M059J (cell line): ENCODE results near the gene MAP3K1. TPM values are rescaled to one million over a fixed set of nuclear protein-coding genes. Genes with fewer than 3 reads are reported as not detected.

Experiments
- DNase-seq: peaks from one replicate; pipeline ENCODE4 v3.0.0-alpha.2; 2012; ENCODE audit warnings: low read depth
- total RNA-seq: library from RNA; depleted of rRNA; stranded (reverse); fragments of >200 nt; shearing (Covaris generic); gene quantifications from 2 replicates; pipeline ENCODE4 v1.2.3, GENCODE V29; 2014

Gene MAP3K1
- total RNA-seq, 1 experiment from 2014 or later, result 15.4 TPM

GRCh38 chr5:56848206-56848605 is 32.9 kb downstream of the MAP3K1 start:
- DNase-seq, result no peak

DNA sequence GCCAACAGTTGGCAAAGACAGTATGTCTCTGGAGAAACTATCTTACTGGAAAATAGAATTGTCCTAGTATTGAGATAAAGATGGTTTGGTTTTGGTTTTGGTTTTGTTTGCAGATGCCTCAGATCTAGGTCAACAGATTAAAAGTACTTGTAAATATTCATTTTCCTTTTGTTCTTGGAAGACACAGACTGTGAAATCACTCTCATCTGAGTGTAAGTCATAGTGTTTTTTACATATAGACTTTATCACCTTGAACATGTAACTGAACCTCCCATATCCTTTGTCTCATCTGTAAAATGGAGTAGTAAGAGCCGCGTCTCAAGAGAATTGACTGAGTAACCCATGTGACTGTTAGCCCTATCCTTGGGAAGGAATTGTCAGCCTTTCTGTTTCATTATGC is 34.3 kb downstream of the MAP3K1 start:
- DNase-seq, result no peak

- no peak for DNase-seq
These were observed 35.1 kb downstream of the MAP3K1 start for GRCh38 chr5:56850423-56850822.

- DNase-seq, result peak; percentile 23
These were observed 36.1 kb downstream of the MAP3K1 start for GRCh38 chr5:56851258-56851941.

GRCh38 chr5:56852228-56853000 is 37.1 kb downstream of the MAP3K1 start:
- DNase-seq, result peak; percentile 72

DNA sequence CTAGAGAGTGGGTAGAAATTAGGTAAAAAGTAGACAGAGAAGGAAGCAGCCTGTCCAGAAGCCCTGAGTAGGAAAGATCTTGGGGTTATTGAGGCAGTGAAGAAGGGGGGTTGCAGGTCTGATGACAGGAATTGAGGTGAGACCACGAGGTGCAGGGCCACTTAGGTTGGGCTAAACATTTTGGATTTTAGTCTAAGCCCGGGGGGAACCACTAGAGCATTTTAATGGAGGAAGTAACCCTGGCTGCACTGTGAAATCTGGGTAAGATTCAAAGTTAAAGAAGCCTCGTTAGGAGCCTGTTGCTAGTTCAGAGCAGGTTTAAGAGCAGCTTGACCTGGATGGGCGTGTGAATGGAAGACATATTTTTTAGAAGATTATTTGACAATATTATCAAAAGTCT is 38.3 kb downstream of the MAP3K1 start:
- no peak for DNase-seq

GRCh38 chr5:56854920-56855319 is 39.6 kb downstream of the MAP3K1 start:
- DNase-seq, result no peak

- no peak for DNase-seq
These were observed 41.3 kb downstream of the MAP3K1 start for GRCh38 chr5:56856541-56857178.

DNA sequence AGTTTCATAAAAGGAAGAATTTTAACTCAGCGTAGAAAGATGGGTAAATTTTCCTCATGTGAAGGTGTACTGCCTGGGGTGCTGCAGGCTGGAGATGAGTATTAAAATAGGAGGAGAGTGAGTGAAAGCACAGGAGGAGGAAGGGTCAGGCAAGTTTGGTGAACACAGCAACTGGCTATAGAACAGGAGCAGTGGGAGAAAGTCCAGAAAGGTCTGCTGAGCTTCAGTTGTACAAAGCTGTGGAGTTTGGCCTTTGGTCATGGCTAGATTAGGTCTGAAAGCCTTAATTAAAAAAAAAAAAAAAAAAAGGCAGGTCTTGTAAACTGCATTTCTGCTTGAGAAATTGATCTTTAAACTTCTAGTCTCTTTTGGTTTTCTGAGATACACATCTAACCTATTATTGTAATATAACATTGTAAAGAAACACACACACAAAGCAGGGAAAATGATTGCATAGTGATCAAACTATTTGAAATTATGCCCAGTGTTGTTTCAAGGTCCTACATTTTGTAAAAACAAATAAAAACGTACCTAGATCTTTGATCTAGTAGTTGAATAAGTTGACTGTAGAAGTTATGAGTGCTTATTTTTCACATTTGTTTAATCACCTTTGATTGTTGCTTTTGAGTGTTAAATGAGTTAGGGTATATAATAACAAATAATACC is 43.6 kb downstream of the MAP3K1 start:
- DNase-seq, result no peak

GRCh38 chr5:56861893-56862485 is 46.6 kb downstream of the MAP3K1 start:
- DNase-seq, result no peak

DNA sequence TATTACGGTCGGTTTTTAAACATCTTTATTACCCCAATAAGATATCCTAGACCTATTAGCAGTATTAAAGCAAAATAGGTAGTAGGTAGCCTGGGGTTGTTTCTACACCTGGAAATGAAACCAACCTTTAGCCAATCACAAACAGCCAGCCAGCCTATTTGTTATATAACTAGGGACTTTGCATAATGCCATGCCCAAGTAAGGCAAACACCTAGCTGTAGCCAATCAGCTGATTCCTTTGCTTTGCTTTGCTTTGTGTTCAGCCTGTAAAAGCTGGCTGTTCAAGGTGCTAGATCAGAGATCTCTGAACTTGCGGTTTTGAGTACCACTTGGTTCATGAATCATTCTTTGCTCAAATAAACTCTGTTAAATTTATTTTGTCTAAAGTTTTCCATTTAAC is 47.6 kb downstream of the MAP3K1 start:
- peak; percentile 32 for DNase-seq

DNA sequence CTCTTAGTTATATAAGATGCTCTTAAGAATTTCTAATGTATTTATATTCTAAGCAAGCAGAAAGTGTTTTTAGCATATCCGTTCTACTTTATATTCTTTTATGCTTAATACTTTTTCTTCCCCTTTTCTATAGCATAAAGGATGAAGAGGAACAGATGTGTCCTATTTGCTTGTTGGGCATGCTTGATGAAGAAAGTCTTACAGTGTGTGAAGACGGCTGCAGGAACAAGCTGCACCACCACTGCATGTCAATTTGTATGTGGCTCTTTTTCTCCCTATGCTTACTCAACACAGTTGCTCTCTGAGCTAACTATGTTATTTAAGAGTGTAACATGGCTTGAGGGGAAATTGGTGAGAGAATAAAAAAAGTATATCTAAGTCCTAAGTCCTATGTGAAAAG is 56.4 kb downstream of the MAP3K1 start:
- no peak for DNase-seq

- DNase-seq, result no peak
These were observed 57.7 kb downstream of the MAP3K1 start for GRCh38 chr5:56873056-56873455.

DNA sequence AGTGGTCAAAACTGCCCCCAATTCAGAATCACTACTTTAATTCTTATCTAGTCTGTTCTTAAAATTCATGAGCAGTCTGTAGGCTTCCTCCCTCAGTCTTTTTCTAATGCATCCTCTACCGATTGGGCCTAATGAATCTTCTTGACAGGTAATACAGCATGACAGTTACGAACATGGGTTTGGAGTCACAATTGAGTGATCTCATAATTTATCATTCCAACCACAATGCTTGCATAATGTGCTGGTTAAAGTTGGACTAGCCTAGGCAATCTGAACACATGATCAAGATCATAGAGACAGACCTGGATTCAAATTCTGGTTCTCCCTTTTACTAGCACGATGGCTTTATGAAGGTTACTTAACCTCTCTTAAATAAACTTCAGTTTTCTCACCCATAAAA is 61.0 kb downstream of the MAP3K1 start:
- DNase-seq, result peak; percentile 69

DNA sequence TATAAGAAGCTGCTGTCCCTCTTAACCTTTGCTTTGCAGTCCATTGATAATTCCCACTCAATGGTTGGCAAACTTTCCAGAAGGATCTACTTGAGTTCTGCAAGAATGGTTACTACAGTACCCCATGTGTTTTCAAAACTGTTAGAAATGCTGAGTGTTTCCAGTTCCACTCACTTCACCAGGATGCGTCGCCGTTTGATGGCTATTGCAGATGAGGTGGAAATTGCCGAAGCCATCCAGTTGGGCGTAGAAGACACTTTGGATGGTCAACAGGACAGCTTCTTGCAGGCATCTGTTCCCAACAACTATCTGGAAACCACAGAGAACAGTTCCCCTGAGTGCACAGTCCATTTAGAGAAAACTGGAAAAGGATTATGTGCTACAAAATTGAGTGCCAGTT is 66.2 kb downstream of the MAP3K1 start:
- DNase-seq, result no peak

DNA sequence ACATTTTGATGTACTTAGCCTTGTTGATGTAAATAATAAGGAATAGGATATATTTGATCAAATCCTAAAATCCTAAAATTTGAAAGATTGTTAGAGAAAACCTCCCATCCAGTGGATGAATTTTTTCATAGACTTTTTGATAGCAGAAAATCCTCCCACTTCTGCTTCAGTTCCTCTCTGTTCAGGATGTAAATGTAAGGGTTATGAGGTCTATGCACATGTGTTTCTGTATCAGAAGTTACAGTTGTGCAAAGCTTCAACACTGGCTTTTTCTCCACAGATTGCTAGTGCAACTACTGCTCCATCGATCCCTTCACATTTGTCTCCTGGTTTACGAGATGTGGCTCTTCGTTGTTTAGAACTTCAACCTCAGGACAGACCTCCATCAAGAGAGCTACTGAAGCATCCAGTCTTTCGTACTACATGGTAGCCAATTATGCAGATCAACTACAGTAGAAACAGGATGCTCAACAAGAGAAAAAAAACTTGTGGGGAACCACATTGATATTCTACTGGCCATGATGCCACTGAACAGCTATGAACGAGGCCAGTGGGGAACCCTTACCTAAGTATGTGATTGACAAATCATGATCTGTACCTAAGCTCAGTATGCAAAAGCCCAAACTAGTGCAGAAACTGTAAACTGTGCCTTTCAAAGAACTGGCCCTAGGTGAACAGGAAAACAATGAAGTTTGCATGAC is 78.1 kb downstream of the MAP3K1 start:
- DNase-seq, result no peak

GRCh38 chr5:56896763-56897162 is 81.4 kb downstream of the MAP3K1 start:
- DNase-seq, result no peak

DNA sequence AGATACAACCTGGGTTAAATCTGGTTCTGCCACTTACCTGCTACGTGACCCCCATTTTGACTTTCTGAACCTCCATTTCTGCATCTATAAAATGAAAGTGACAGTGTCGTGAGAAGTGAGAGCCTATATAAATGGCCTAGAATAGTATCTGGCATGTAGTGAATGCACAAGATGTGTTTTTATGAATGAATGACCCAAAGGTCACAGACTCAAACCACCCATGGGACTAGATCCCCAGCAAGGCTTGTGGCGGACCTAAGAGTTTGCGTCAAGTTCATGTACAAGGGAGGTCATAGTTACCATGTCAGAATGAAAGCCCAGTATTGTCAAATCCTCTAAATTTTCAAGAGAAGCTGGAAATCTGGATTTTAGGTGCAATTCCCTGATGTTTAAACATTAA is 82.9 kb downstream of the MAP3K1 start:
- DNase-seq, result no peak

GRCh38 chr5:56900395-56900794 is 85.0 kb downstream of the MAP3K1 start:
- peak; percentile 49 for DNase-seq

DNA sequence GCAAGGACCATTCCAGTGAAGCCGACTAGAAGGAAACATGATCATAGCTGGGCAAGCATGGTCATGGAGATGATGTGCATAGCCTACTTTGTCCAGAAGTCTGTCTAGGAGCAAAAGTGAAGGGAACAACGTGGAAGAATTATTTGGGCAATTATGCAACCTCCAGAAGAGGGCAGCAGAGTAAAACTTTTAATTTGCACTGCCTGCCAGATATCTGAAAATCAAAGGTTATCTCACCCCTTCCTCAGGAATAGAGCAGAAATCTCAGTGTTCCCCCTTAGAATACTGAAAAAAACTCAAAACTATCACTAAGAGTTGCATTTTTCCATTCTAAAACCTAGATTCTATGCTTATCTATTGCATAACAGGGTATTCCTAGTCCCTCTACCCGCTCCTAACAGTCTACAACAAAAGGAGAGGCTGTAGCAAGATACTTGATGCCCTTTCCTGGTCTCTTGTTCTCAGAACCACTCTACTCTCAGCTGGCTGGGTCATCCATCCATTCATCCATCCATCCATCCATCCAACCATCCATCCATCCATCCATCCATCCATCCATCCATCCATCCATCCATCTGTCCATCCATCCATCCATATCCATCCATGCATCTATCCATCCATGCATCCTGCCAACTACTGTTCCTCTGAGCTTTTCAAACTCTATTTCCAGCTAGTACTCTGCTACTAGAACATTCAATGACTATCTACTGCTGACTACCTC is 85.7 kb downstream of the MAP3K1 start:
- peak; percentile 47 for DNase-seq

DNA sequence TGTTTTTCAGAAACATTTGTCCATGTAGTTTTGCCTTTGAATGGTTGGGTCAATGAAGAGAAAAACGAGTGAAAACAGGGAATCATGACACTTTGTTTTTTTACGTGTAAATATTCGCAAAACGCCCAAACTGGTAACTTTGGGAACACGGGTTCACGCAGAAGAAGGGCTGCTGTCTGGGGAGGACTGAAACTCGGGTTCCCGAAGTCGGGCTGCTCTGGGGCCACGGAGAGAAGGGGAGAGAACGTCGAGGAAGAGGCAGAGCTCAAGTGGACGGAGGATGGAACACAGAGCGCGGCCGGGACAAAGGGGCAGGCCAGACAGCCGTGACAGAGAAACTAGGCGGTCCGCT is 93.6 kb downstream of the MAP3K1 start:
- no peak for DNase-seq
